Activated naive CD4-positive, alpha-beta T cell treated with anti-CD3 and anti-CD28 coated beads, Interleukin-2, amount 50 U/mL, for 72 hours (primary cell): ENCODE data around the gene BCL7A. TPM values are rescaled to one million over a fixed set of nuclear protein-coding genes. Genes with fewer than 3 reads are reported as not detected.
A peak's percentile ranks its signal among the peaks of the same experiment; 100 is the strongest.

ENCODE experiments used
- ATAC-seq, 2 donors: fragments of 150-1000 bp; cut with Tn5 transposase; 2 replicates each; pipeline ENCODE4 v1.10.0; 2021; ENCODE audit warnings: mild to moderate bottlenecking in 2 of 2, moderate library complexity in 2 of 2
- DNase-seq, 2 donors: peaks; one replicate each; pipeline ENCODE4 v3.0.0; 2021 to 2022; ENCODE audit warnings: low spot score in 2 of 2
- H3K27ac Mint-ChIP-seq, 2 donors: one replicate each; pipeline ENCODE4 v1.8.0; 2022; ENCODE audit warnings: mild to moderate bottlenecking in 2 of 2, mixed read lengths in 2 of 2
- H3K36me3 Mint-ChIP-seq, 2 donors: one replicate each; pipeline ENCODE4 v1.8.0; 2022; ENCODE audit warnings: mixed read lengths in 2 of 2
- H3K9me3 Mint-ChIP-seq, 2 donors: one replicate each; pipeline ENCODE4 v1.8.0; 2022; ENCODE audit warnings: mixed read lengths in 2 of 2
- total RNA-seq, 2 donors: library from RNA; stranded (reverse); gene quantifications; one replicate each; pipeline ENCODE4 v1.2.3, GENCODE V29; 2022

The BCL7A gene
- total RNA-seq, 2 donors from 2014 or later: 3.3 to 5.8 TPM

- Mint-ChIP-seq H3K9me3 (no peaks in the 10 kb centered on the region), H3K27ac (peak overlapping the region; percentile 95 to 97), H3K36me3 (no peaks in the 10 kb centered on the region)
- DNase-seq (peak; percentile 66 to 79), ATAC-seq (peak; percentile 98 to 99)
Measured at GRCh38 chr12:121992059-121992879, 29.4 kb upstream of the BCL7A start.

GRCh38 chr12:121996050-121996944 lies 25.4 kb upstream of the BCL7A start:
- peaks cover 0 to 3% of the 10 kb centered on the region in 2 donors for H3K9me3 Mint-ChIP-seq
- DNase-seq (no peak), ATAC-seq (no peak)
- peaks cover 5% of the 10 kb centered on the region in 2 donors for H3K36me3 Mint-ChIP-seq
- no peak overlapping the region for H3K27ac Mint-ChIP-seq

DNA sequence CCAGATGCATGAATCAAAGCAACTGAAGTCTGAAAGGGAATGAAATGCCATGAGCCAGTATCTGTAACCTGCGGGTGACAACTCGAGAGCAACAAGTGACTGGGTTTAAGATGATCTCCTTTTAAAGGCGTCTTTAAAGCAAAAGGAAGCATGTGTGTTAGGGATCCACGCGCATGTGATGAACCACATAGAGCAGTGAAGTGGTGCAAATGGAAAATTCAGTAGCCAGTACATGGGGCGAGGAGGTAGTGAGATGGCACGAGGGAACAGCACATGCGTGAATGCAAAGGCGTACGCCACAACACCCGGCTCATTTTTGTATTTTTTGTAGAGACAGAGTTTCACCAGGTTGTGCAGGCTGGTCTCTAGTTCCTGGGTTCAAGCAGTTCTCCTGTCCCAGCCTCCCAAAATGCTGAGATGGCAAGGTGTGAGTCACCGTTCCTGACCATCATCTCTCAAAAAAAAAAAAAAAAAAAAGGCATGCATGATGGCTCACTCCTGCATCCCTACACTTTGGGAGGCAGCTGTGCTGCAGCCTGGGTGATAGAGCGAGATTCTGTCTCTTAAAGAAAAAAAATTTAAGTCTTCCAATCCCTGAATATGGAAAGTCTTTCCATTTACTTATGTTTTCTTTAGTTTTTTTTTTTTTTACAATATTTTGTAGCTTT lies 24.6 kb upstream of the BCL7A start:
- ATAC-seq (no peak), DNase-seq (no peak)
- Mint-ChIP-seq H3K9me3 (peaks cover 0 to 3% of the 10 kb centered on the region in 2 donors), H3K36me3 (peaks cover 5% of the 10 kb centered on the region in 2 donors), H3K27ac (no peak overlapping the region)

DNA sequence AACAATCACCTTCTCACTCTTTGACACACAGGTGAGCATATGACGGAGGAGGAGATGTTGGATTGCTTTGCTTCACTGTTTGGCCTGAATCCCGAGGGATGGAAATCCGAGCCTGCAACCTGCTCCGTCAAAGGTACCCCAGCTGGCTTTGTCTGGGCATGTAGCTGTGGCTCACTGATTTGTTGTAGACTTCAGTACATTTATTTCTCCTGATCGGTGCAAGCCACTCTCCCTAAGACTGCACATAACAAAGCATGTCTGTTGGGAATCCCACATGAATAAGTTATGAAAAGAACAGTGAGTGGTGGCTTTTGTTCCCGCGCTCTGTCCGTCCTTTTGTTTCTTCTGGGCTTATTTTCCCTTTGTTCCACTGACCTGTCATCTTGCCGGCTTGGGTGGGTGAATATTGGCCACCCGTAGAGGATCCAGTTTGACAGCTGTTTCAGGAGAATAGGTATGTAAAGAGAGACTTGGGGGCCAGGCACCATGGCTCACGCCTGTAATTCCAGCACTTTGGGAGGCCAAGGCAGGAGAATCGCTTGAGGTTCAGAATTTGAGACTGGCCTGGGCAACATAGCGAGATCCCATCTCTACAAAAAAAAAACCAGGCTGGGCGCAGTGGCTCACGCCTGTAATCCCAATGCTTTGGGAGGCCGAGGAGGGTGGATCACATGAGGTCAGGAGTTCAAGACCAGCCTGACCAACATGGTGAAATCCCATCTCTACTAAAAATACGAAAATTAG lies 20.0 kb upstream of the BCL7A start:
- Mint-ChIP-seq H3K27ac (no peak overlapping the region), H3K9me3 (peaks cover 0 to 3% of the 10 kb centered on the region in 2 donors), H3K36me3 (peaks cover 5% of the 10 kb centered on the region in 2 donors)
- DNase-seq (no peak), ATAC-seq (no peak)

GRCh38 chr12:122003651-122004611 lies 17.8 kb upstream of the BCL7A start:
- peak in 1 of 2 donors; percentile 33 for ATAC-seq
- Mint-ChIP-seq H3K9me3 (peaks cover 0 to 3% of the 10 kb centered on the region in 2 donors), H3K36me3 (peaks cover 5% of the 10 kb centered on the region in 2 donors), H3K27ac (no peak overlapping the region)
- DNase-seq: no peak

- no peak overlapping the region for H3K27ac Mint-ChIP-seq
- H3K36me3 Mint-ChIP-seq: peaks cover 2 to 3% of the 10 kb centered on the region in 2 donors
- no peak for ATAC-seq
- peaks cover 0 to 1% of the 10 kb centered on the region in 2 donors for H3K9me3 Mint-ChIP-seq
- no peak for DNase-seq
Measured at GRCh38 chr12:122004633-122005071, 17.0 kb upstream of the BCL7A start.

- DNase-seq: no peak
- Mint-ChIP-seq H3K9me3 (no peaks in the 10 kb centered on the region), H3K36me3 (no peaks in the 10 kb centered on the region), H3K27ac (no peak overlapping the region)
- no peak for ATAC-seq
Measured at GRCh38 chr12:122005252-122005776, 16.4 kb upstream of the BCL7A start.

GRCh38 chr12:122006186-122006926 lies 15.3 kb upstream of the BCL7A start:
- Mint-ChIP-seq H3K36me3 (no peaks in the 10 kb centered on the region), H3K9me3 (no peaks in the 10 kb centered on the region), H3K27ac (no peak overlapping the region)
- DNase-seq (no peak), ATAC-seq (peak; percentile 33 to 37)

DNA sequence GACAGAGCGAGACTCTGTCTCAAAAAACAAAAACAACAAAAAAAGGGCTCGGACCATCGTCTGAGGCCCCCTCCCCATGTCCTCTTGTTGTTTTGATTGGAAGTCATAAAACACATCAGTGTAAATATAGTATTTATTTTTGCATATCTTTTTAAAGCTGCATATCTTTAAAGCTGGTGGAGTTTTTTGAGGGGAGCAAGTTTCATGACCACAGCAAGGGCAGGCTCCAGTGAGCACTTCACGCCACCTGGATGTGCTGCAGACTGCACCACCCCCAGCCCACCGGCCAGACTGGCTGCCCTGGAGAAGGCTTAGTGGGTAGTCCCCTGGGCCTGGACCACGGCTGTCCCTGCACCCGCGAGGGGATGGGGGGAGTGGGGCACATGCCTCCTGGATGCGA lies 11.9 kb upstream of the BCL7A start:
- ATAC-seq (no peak), DNase-seq (no peak)
- Mint-ChIP-seq H3K9me3 (no peaks in the 10 kb centered on the region), H3K27ac (no peak overlapping the region), H3K36me3 (no peaks in the 10 kb centered on the region)

DNA sequence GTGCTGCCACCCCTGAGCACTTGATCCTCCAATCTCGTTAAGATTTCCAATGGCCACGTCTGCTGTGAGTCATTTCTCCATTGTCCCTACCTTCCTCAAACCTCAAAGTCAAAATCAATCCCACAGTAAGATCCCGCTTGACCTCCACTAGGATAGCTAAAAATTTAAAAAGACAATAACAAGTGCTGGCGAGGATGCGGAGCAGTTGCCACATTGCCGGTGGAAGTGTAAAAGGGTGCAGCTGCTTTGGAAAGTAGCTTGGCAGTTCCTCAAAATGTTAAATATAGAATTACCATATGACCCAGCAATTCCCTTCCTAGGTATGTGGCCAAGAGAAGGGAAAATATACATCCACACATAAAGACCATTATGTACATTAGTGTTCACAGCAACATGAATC lies 9.5 kb upstream of the BCL7A start:
- ATAC-seq: no peak
- Mint-ChIP-seq H3K36me3 (no peaks in the 10 kb centered on the region), H3K27ac (no peak overlapping the region), H3K9me3 (no peaks in the 10 kb centered on the region)
- DNase-seq: no peak

GRCh38 chr12:122013136-122013535 lies 8.5 kb upstream of the BCL7A start:
- DNase-seq (no peak), ATAC-seq (peak; percentile 36 to 75)
- Mint-ChIP-seq H3K36me3 (no peaks in the 10 kb centered on the region), H3K27ac (no peak overlapping the region), H3K9me3 (no peaks in the 10 kb centered on the region)

- Mint-ChIP-seq H3K9me3 (no peaks in the 10 kb centered on the region), H3K27ac (no peak overlapping the region), H3K36me3 (no peaks in the 10 kb centered on the region)
- DNase-seq (no peak), ATAC-seq (peak; percentile 18 to 60)
Measured at GRCh38 chr12:122013791-122014590, 7.7 kb upstream of the BCL7A start.

- Mint-ChIP-seq H3K36me3 (no peaks in the 10 kb centered on the region), H3K27ac (no peak overlapping the region), H3K9me3 (no peaks in the 10 kb centered on the region)
- DNase-seq (no peak), ATAC-seq (no peak)
Measured at GRCh38 chr12:122014781-122015180, 6.9 kb upstream of the BCL7A start.

- DNase-seq (no peak), ATAC-seq (no peak)
- Mint-ChIP-seq H3K9me3 (no peaks in the 10 kb centered on the region), H3K36me3 (peaks cover 0 to 5% of the 10 kb centered on the region in 2 donors), H3K27ac (no peak overlapping the region)
Measured at GRCh38 chr12:122018457-122018856, 3.2 kb upstream of the BCL7A start.
